Thyroid gland (tissue), 4 donors: ENCODE measurements around the gene MGAT5.

Source experiments
- POLR2A ChIP-seq, 2 donors: fragments of 450-650 bp; IDR thresholded peaks; one replicate each; pipeline ENCODE4 v1.6.1; 2017; ENCODE audit warnings: antibody characterized with exemption in 2 of 2, mild to moderate bottlenecking in 2 of 2, moderate library complexity in 1 of 2
- TF ChIP-seq, protein P1 (sequence below), 6 experiments: fragments of 200-600 bp in 3 of 6; fragments of 450-650 bp in 3 of 6; sonication (generic) in 3 of 6; IDR thresholded peaks; one replicate each; pipeline ENCODE4 v1.5.1; 2016 to 2019; ENCODE audit warnings: antibody characterized with exemption in 6 of 6, mild to moderate bottlenecking in 2 of 6, inconsistent platforms in 1 of 6, moderate library complexity in 1 of 6

DNA sequence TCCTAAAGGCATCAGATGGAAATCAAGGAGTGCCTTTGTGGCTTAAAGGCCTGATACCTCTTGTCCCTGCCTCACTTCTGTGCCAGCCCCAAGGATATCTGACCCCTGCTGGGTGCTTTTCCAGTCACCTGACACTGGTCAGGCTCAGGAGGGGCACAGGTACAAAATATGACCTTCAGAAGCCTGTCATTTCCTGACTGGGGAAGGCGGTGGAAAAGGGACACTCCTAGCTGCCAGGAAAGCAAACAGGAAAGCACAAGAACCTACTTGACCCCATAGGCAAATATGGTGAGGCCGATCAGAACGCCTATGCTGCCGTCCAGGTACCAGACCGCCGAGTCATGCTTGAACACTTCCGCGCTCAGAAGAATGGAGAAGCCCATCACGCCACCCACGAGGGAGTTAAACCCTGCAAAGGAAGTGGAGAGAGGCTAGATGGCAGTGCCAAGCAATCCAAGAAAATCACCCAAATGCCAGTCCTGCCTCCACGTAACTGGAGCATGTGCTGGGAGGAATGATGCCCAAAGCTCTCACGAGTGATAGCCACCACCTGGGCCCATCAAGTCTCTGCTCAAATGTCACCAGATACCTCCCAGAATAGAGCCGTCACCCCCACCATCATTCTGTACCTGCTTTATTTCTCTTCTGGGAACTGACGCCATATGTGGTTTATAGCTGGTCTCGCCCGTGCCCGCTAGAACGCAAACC is 204.0 kb downstream of the MGAT5 start:
- TF ChIP-seq, protein P1, sequence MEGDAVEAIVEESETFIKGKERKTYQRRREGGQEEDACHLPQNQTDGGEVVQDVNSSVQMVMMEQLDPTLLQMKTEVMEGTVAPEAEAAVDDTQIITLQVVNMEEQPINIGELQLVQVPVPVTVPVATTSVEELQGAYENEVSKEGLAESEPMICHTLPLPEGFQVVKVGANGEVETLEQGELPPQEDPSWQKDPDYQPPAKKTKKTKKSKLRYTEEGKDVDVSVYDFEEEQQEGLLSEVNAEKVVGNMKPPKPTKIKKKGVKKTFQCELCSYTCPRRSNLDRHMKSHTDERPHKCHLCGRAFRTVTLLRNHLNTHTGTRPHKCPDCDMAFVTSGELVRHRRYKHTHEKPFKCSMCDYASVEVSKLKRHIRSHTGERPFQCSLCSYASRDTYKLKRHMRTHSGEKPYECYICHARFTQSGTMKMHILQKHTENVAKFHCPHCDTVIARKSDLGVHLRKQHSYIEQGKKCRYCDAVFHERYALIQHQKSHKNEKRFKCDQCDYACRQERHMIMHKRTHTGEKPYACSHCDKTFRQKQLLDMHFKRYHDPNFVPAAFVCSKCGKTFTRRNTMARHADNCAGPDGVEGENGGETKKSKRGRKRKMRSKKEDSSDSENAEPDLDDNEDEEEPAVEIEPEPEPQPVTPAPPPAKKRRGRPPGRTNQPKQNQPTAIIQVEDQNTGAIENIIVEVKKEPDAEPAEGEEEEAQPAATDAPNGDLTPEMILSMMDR (IDR thresholded peaks at IDR 0.05), result no peak
- TF ChIP-seq POLR2A (IDR thresholded peaks at IDR 0.05), result no peak
